OCI-LY7 (cell line): ENCODE results near the gene NXPE2. TPM values are rescaled to one million over a fixed set of nuclear protein-coding genes. Genes with fewer than 3 reads are reported as not detected.

Experiments
- BruUV-seq: library from RNA; stranded (reverse); fragments of 400-500 nt; replicated peaks from 2 replicates; lab custom pipeline; 2021; lab: Mats Ljungman, UMichigan
- CTCF ChIA-PET: fragments of 300-600 bp; sonication (Branson Sonifier 250); formaldehyde crosslinking; loops from one replicate; lab custom pipeline; 2022; ENCODE audit warnings: antibody characterized with exemption; ENCODE audit not compliant: unreplicated experiment; lab: Charles Lee
- POLR2A ChIA-PET: fragments of 300-600 bp; sonication (Branson Sonifier 250); formaldehyde crosslinking; loops from one replicate; lab custom pipeline; 2022; ENCODE audit warnings: antibody characterized with exemption; lab: Charles Lee
- DNase-seq: peaks from one replicate; pipeline ENCODE4 v3.0.0-alpha.2; 2015; ENCODE audit warnings: low spot score
- H2AFZ ChIP-seq: fragments of 200-600 bp; sonication (generic), shearing (Covaris generic); 2 replicates; pipeline ENCODE4 v1.6.1; 2014; ENCODE audit warnings: mild to moderate bottlenecking, antibody characterized with exemption, low read length, moderate library complexity
- H3K27ac ChIP-seq: fragments of 200-600 bp; sonication (generic); 2 replicates; pipeline ENCODE4 v1.5.1; 2014; ENCODE audit warnings: mixed run types, low read depth, mild to moderate bottlenecking, moderate library complexity, low read length, inconsistent platforms; ENCODE audit not compliant: poor library complexity, severe bottlenecking
- H3K36me3 ChIP-seq: fragments of 200-600 bp; sonication (generic); 2 replicates; pipeline ENCODE4 v1.6.1; 2014; ENCODE audit warnings: mild to moderate bottlenecking, antibody characterized with exemption, low read length, moderate library complexity, mixed read lengths; ENCODE audit not compliant: insufficient read depth
- H3K4me1 ChIP-seq: fragments of 200-600 bp; sonication (generic); 2 replicates; pipeline ENCODE4 v1.5.1; 2014; ENCODE audit warnings: mild to moderate bottlenecking, low read length; ENCODE audit not compliant: insufficient read depth, poor library complexity, severe bottlenecking
- H3K4me2 ChIP-seq: fragments of 200-600 bp; sonication (generic); 2 replicates; pipeline ENCODE4 v1.6.1; 2014; ENCODE audit warnings: mild to moderate bottlenecking, low read length
- H3K4me3 ChIP-seq: fragments of 200-600 bp; sonication (generic); 2 replicates; pipeline ENCODE4 v1.5.1; 2014; ENCODE audit warnings: mild to moderate bottlenecking, low read depth, low read length; ENCODE audit not compliant: poor library complexity, severe bottlenecking
- H3K79me2 ChIP-seq: fragments of 200-600 bp; sonication (generic); 2 replicates; pipeline ENCODE4 v1.6.1; 2016; ENCODE audit warnings: low read depth, mild to moderate bottlenecking, low read length, moderate library complexity, mixed read lengths; ENCODE audit not compliant: insufficient read depth
- H3K9me2 ChIP-seq: fragments of 200-600 bp; sonication (generic); 2 replicates; pipeline ENCODE4 v1.6.1; 2016; ENCODE audit warnings: mild to moderate bottlenecking, low read length, mixed read lengths; ENCODE audit not compliant: insufficient read depth
- H3K9me3 ChIP-seq: fragments of 200-600 bp; sonication (generic); 2 replicates; pipeline ENCODE4 v1.6.1; 2014; ENCODE audit warnings: mild to moderate bottlenecking, mixed run types, low read length, mixed read lengths
- H4K20me1 ChIP-seq: fragments of 200-600 bp; sonication (generic); 2 replicates; pipeline ENCODE4 v1.6.1; 2014; ENCODE audit warnings: mild to moderate bottlenecking, antibody characterized with exemption, low read length, moderate library complexity, mixed read lengths; ENCODE audit not compliant: insufficient read depth
- CTCF ChIP-seq: fragments of 200-600 bp; sonication (generic); conservative IDR thresholded peaks from 2 replicates; pipeline ENCODE4 v1.5.1; 2014; ENCODE audit warnings: mild to moderate bottlenecking, antibody characterized with exemption, low read length, moderate library complexity, mixed read lengths
- EZH2phosphoT487 ChIP-seq: fragments of 200-600 bp; sonication (generic); IDR thresholded peaks from 2 replicates; pipeline ENCODE4 v1.6.1; 2018; ENCODE audit warnings: low read depth, borderline replicate concordance, mild to moderate bottlenecking, mixed run types, antibody characterized with exemption, low read length, moderate library complexity, mixed read lengths
- intact Hi-C: fragments of 100-400 bp; cut with micrococcal nuclease; formaldehyde crosslinking; loops from one replicate; pipeline ENCODE4 v1.10.0; 2022; ENCODE audit not compliant: unreplicated experiment
- total RNA-seq, 2 experiments: library from RNA; depleted of rRNA in 1 of 2; stranded (reverse); fragments of >200 nt in 1 of 2; shearing (Covaris generic) in 1 of 2; gene quantifications; 2 replicates each; pipeline ENCODE4 v1.2.3, GENCODE V29; 2014 to 2022

NXPE2 gene
- total RNA-seq, 2 experiments from 2014 or later = not detected

- CTCF ChIA-PET = no interaction called here
Measured at GRCh38 chr11:114673661-114674060, 4.7 kb upstream of the NXPE2 start.

GRCh38 chr11:114679505-114679904 is 1.2 kb downstream of the NXPE2 start:
- Histone ChIP-seq H3K9me2 (no peaks in the 10 kb centered on the region), H3K4me3 (no peak overlapping the region), H4K20me1 (no peaks in the 10 kb centered on the region), H3K9me3 (0 out of 2 replicates have a peak, but pooled peaks cover 6% of the 10 kb centered on the region), H3K4me1 (no peaks in the 10 kb centered on the region), H3K36me3 (no peaks in the 10 kb centered on the region), H2AFZ (no peak overlapping the region), H3K4me2 (no peak overlapping the region), H3K27ac (no peak overlapping the region), H3K79me2 (no peaks in the 10 kb centered on the region)
- TF ChIP-seq EZH2phosphoT487 (no peak), CTCF (no peak)
- intact Hi-C loops = no loop called here
- POLR2A ChIA-PET = no interaction called here
- no peak for DNase-seq
- no TSS peak for BruUV-seq
- CTCF ChIA-PET = no interaction called here

More at GRCh38 chr11:114673661-114674060, 4.7 kb upstream of the NXPE2 start:
- no peak overlapping the region for H3K4me2 ChIP-seq
- no peak for DNase-seq
- H4K20me1 ChIP-seq = no peaks in the 10 kb centered on the region
- TF ChIP-seq CTCF (no peak), EZH2phosphoT487 (no peak)
- no peaks in the 10 kb centered on the region for H3K4me1 ChIP-seq
- POLR2A ChIA-PET = no interaction called here
- H3K4me3 ChIP-seq = no peak overlapping the region
- no peaks in the 10 kb centered on the region for H3K9me3 ChIP-seq
- H3K79me2 ChIP-seq = no peaks in the 10 kb centered on the region
- BruUV-seq = no TSS peak
- intact Hi-C loops = no loop called here
- H3K27ac ChIP-seq = no peak overlapping the region
- no peaks in the 10 kb centered on the region for H3K9me2 ChIP-seq
- H2AFZ ChIP-seq = no peak overlapping the region
- H3K36me3 ChIP-seq = no peaks in the 10 kb centered on the region

GRCh38 chr11:114683007-114683406 is 4.7 kb downstream of the NXPE2 start:
- no peak for TF ChIP-seq CTCF
- no peak for TF ChIP-seq EZH2phosphoT487
- no peak overlapping the region for H3K27ac ChIP-seq
- no TSS peak for BruUV-seq
- ChIA-PET POLR2A (no interaction called here), CTCF (no interaction called here)
- no peaks in the 10 kb centered on the region for H3K9me2 ChIP-seq
- no peaks in the 10 kb centered on the region for H3K4me1 ChIP-seq
- H2AFZ ChIP-seq = no peak overlapping the region
- H3K4me3 ChIP-seq = no peak overlapping the region
- H3K36me3 ChIP-seq = no peaks in the 10 kb centered on the region
- 0 out of 2 replicates have a peak, but pooled peaks cover 6% of the 10 kb centered on the region for H3K9me3 ChIP-seq
- no peak overlapping the region for H3K4me2 ChIP-seq
- no peaks in the 10 kb centered on the region for H4K20me1 ChIP-seq
- intact Hi-C loops = no loop called here
- peak; percentile 3 for DNase-seq
- H3K79me2 ChIP-seq = no peaks in the 10 kb centered on the region
